Measurements from ENCODE around the gene KNCN.

KNCN gene

GRCh38 chr1:46544561-46545240 is 6.7 kb downstream of the KNCN start:
- DNase-seq (ENCODE audit: low read depth in 2 of 2) = no peak

GRCh38 chr1:46543761-46544560 is 7.5 kb downstream of the KNCN start:
- no peak for DNase-seq (ENCODE audit: low read depth in 2 of 2)

- no peak for DNase-seq (ENCODE audit: low read depth in 2 of 2)
These were observed 8.1 kb downstream of the KNCN start for GRCh38 chr1:46543382-46543760.

GRCh38 chr1:46539972-46540371 is 11.5 kb downstream of the KNCN start:
- no peak for DNase-seq (ENCODE audit: low read depth in 2 of 2)

GRCh38 chr1:46538147-46538546 is 13.3 kb downstream of the KNCN start:
- no peak for DNase-seq (ENCODE audit: low read depth in 2 of 2)

GRCh38 chr1:46537651-46538050 is 13.8 kb downstream of the KNCN start:
- DNase-seq (ENCODE audit: low read depth in 2 of 2) = no peak

- no peak for DNase-seq (ENCODE audit: low read depth in 2 of 2)
These were observed 14.9 kb downstream of the KNCN start for GRCh38 chr1:46536527-46536926.

- DNase-seq (ENCODE audit: low read depth in 2 of 2) = no peak
These were observed 16.4 kb downstream of the KNCN start for GRCh38 chr1:46535063-46535462.

GRCh38 chr1:46533179-46533864 is 18.1 kb downstream of the KNCN start:
- peak in 1 of 2 donors; percentile 58 for DNase-seq (ENCODE audit: low read depth in 2 of 2)

GRCh38 chr1:46532498-46533178 is 18.8 kb downstream of the KNCN start:
- peak; percentile 24 to 70 for DNase-seq (ENCODE audit: low read depth in 2 of 2)

GRCh38 chr1:46532095-46532494 is 19.4 kb downstream of the KNCN start:
- DNase-seq (ENCODE audit: low read depth in 2 of 2) = no peak

- no peak for DNase-seq (ENCODE audit: low read depth in 2 of 2)
These were observed 20.5 kb downstream of the KNCN start for GRCh38 chr1:46530791-46531409.

- no peak for DNase-seq (ENCODE audit: low read depth in 2 of 2)
These were observed 21.1 kb downstream of the KNCN start for GRCh38 chr1:46530311-46530710.

GRCh38 chr1:46529031-46529630 is 22.3 kb downstream of the KNCN start:
- no peak for DNase-seq (ENCODE audit: low read depth in 2 of 2)

- DNase-seq (ENCODE audit: low read depth in 2 of 2) = no peak
These were observed 23.0 kb downstream of the KNCN start for GRCh38 chr1:46528297-46528955.

GRCh38 chr1:46527474-46528296 is 23.8 kb downstream of the KNCN start:
- peak; percentile 47 to 57 for DNase-seq (ENCODE audit: low read depth in 2 of 2)

GRCh38 chr1:46526691-46527291 is 24.7 kb downstream of the KNCN start:
- no peak for DNase-seq (ENCODE audit: low read depth in 2 of 2)

- no peak for DNase-seq (ENCODE audit: low read depth in 2 of 2)
These were observed 25.3 kb downstream of the KNCN start for GRCh38 chr1:46526013-46526690.
